NCI-H187 treated with DMSO at 0.1 percent for 48 hours (cell line): Measurements from ENCODE around the gene NPHP1.
"Not testable (repeated sequence)": the region's sequence is repeated elsewhere in the genome, so short reads cannot be mapped to it uniquely, and the experiment has no call there.

Experiments
- DNase-seq: peaks from one replicate; lab custom pipeline; 2025; lab: John Stamatoyannopoulos, UW

The NPHP1 gene

DNA sequence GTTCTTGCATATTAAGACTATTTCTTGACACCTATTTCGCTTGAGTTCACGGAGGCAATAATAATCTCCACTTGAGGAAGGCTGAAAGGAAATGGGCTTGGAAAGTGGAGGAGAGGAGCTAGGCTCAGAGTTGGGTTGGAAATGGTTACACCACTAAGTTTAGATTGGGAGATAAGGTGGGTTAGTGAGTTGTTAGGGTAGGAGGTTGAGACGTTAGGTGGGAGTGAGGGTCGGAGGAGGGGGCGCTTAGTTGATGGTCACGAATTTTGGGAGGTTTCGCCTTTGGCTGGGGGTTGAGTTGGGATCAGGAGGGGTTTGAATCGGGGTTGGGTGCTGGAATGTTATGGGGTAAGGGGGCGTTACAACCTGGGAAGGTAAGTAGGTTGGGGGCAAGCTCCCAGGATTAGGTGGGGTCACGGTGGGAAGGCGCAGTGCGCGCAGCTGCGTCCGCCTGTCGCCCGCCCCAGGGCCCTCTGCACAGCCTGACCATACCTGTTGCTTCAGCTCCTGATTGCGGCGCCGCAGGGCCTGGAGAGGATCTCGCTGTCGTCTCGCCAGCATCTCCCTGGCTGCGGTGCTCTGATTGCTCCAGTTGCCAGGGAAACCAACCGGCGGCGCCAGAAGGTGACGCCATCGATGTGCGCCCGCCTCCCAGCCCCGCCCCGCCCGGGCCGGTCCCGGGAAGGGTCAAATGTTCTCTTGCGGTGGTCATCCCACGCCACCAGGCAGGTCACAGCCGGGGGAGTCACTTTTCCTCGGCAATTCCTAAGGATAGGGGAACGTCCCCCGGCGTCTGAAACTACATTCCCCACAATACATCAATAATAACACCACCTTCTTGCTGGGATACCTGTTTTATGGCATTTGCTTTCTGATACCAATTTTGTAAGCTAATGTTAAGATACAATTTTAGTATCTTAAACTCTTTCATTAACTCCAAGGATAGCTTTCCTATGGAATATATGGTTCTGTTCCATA is at the start of gene NPHP1:
Gene NPHP1 (minus strand): TSS at position 606 of the 978 bp plus-strand sequence. CDS start 45 bp downstream, at position 561.
- no peak for DNase-seq

DNA sequence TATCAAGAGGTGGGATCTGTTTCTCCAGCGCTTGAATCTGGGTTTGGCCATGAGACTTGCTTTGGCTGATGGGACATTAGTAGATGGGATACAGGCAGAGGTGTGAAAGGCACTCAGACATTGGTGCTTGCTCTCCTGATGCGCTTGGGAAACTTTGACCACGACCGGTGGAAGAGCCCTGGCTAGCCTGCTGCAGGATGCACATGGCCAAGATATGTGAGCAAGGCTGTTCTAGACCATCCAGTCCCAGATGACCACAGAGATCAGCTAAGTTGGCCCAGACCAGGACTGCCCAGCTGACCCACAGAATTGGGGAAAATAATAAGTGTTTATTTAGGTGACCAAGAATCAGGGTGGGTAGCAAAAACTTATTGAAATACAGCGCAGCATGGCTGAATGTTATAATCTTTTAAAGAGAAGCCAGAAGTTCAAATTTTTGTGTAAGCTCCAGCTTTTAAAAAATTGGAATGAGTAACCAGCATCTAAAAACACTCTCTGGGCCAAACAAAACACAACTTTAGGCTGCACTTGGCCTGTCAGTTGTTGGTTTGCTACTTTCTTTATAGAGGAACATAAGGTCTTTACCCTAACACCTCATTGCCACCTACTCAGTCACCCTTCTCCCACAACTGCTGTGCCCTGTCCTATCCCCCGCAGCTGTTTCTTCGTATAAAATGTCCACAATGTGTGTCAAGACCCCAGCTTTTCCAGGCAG is 43.4 kb upstream of the NPHP1 start:
- not testable (repeated sequence) for DNase-seq

DNA sequence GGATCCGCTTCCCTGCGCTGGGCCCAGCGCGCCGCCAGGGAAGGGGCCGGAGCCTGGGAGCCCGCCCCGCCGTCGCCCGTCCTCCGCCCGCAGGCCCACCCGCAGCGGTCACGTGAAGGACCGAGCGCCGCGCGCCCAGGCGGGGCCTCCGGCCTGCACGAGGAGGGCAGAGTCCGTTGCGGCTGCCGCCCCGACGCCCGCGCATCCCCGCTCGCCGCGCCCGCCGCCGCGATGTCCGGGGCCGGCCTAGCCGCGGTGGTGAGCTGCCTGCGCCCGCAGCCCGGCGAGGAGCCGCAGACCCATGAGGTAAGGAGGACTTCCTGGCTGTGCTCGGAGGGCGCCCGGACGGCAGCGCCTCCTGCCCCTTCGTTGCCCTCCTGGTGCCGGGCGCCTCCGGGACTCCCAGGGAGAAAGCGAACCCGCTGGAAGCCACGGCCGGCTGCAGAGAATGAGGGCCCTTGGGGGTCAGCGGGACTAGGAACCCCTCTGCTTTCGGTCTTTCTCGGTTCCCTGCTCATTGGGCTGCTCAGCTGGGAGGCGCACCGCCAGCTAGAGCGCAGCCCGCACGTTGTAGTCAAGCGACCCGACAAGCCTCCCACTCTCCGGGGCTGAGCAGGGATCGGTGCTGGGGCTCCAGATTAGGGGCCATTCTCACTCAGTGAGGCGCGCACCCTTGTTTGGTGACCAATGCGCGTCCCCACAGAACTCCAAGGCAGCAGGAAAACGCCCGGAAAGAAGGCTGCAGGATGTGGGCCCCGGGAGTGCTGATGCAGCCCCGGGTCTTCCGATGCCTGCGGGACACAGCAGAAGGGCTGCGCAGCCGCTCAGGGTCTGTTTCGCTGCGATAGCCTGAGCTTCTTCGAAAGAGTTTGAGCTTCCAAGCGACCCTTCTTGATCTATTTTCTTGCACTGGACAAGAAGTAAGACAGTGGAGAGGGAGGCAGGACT is 40.9 kb upstream of the NPHP1 start:
- DNase-seq, result not testable (repeated sequence)

DNA sequence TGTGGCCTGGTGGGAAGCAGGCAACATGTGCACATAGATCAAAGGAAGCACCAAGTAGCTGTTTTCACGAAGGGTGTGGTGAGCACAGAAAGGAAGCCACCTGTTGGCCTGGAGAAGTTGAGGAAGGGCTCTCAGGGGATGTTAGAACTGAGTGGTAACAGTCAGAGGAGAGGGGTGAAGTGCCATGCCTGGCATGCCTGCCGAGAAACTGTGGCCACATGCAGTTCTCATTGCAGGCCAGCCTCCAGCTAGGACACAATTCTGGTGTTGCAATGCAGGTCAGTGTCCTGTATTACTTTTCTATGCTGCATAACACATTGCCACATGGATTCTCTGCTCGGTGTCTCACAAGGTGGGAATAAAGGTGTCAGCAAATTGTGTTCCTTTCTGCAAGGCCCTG is 38.5 kb upstream of the NPHP1 start:
- not testable (repeated sequence) for DNase-seq

DNA sequence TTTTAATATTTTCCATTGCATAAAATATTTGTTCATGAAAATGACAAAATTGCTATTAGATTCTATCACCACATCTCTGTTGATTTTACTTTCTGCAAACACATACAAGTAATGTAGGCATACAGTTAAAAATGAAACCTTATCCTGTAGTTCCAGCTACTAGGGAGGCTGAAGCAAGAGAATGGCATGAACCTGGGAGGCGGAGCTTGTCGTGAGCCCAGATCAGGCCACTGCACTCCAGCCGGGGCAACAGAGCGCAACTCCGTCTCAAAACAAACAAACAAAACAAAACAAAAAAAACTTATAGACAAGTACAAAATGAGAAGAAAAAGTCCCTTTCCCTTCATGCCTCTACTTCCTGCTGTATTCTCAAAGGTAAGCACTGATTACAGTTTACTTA is 29.7 kb upstream of the NPHP1 start:
- DNase-seq, result not testable (repeated sequence)

DNA sequence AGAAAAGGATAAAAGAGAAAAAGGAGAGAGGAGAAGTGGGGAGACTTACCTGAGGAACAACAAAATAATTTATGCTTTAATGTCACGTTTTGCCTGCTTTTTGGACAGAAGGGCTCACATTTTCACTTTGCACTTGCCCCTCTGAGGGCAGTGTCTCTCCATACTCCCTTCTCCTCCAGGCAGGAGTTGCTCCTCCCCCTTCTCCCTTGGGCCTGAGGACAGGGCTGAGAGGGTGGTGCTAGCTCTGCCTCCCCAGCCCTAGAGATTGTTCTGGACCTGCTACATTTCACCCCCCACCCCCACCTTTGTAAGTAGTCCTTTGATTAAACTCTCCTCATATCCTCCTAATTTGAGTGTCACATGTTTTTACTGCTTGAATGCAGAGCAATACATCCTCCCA is 25.1 kb upstream of the NPHP1 start:
- DNase-seq, result not testable (repeated sequence)

DNA sequence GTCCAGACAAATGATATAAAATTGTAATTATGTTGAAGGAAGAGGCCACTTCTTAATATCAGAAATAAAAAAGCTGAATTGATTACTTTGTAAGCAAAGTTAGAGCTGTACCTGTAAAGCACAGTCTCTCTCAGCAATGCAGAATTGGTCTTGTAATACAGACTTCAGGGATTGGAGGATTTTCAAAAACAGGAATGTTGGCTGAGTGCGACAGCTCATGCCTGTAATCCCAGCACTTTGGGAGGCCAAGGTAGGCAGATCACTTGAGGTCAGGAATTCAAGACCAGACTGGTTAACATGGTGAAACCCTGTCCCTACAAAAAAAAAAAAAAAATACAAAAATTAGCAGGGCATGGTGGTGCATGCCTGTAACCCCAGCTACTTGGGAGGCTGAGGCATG is 17.8 kb upstream of the NPHP1 start:
- DNase-seq, result not testable (repeated sequence)

DNA sequence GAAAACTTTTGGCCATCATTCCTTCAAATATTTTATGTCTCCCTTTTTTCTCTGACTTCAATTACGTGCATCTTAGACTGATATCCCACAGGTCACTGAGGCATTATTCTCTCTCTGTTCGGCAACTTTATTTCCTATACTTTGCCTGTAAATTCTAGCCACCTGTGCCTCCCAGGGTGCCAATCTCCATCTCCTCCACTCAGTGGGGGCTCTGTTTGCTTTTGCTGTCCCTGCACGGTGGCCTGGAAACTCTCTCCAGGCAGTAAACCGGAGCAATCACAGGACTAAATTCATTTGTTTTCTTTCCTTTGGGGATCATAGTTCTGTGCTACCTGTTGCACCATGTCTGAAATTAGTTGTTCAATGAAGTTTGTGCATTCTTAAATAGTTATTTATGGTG is 17.1 kb upstream of the NPHP1 start:
- no peak for DNase-seq

DNA sequence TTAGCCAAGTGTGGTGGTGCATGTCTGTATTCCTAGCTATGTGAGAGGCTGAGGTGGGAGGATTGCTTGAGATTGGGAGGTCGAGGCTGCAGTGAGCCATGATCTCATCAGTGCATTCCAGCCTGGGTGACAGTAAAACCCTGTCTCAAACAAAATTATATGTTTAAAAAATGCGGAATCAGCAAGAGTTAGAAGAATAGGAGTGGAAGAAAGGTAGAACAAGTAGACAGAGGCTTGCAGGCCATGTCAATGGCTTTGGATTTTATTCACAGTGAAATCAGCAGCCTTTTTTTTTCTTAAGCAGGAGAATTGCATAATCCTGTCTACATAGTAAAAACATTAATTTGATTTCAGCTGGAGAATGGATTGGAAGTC is 15.4 kb upstream of the NPHP1 start:
- no peak for DNase-seq

DNA sequence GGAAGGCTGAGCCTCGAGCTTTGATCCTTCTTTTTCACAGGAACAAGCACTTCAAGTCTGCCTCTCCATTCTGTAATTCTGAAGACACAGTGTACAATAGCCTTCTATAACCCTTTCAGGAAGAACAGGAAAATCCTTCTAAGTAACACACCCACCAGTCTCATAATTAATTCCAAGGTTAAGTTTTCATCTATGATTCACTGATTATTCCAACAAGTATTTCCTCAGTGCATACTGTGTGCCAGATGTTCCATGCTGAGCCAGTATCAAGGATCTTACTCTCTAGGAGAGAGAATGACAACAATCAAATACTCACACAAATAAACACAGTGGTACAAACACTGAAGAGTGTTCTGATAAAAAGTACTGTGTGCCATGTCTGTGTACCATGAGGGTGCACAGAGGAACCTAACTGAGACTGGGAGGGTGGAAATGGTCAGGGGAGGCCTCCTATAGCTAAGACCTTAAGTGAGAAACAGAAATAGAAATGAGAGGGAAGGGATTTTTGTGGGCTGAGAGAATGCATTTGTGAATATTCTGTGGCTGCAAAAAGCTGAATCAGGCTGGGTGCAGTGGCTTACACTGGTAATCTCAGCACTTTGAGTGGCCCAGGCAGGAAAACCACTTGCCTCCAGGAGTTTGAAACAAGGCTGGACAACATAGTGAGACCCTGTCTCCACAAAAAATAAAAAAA is 14.8 kb upstream of the NPHP1 start:
- no peak for DNase-seq

DNA sequence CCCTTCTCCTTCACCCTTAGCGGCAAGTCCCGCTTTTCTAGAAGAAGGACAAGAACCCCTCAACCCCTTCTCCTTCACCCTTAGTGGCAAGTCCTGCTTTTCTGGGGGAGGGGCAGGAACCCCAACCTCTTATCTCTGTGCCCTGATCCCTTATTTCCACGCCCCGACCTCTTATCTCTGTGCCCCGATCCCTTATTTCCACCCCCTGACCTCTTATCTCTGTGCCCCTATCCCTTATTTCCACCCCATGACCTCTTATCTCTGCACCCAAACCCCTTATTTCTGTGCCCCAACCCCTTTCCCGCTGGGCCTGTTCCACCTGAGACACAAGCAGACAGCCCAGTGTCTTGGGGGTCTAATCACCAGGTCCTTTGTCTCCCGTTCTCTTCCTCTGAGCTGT is 14.1 kb upstream of the NPHP1 start:
- DNase-seq, result not testable (repeated sequence)

DNA sequence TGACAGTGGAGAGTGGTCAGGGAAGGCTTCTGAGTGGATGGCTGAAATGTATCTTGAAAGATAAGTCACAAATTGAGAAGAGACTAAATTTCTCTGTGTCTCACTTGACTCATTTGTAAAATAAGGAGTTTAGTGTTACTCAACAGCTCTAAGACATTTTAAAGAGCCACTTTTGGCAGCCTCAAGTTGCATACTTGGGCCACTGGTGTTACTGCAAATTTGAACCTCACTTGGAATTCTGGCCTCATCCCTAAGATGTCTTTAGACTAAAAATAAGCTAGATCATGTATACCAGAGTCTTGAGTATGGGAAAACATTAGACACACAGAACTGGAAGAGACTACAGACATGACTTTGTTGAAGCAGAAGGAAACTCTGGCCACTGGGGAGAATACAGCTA is 12.0 kb upstream of the NPHP1 start:
- no peak for DNase-seq

DNA sequence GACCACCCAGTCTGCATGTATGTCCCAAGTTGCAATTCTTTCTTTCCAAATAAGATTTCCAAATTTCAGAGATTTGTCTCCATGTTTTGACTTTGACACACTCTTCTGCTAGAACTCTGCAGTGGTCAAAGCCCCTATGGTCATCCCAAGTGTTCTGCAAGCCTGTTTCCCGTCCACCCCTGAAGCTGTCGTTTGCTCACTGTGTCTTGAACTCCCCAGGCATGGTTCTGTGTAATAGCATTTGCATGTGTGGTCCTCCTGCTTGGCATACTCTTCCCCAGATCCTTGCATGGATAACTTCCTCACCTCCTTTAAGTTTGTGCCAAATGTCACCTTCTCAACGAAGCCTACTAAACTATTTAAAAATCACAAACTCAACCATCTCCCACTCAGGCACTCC is 11.4 kb upstream of the NPHP1 start:
- no peak for DNase-seq

DNA sequence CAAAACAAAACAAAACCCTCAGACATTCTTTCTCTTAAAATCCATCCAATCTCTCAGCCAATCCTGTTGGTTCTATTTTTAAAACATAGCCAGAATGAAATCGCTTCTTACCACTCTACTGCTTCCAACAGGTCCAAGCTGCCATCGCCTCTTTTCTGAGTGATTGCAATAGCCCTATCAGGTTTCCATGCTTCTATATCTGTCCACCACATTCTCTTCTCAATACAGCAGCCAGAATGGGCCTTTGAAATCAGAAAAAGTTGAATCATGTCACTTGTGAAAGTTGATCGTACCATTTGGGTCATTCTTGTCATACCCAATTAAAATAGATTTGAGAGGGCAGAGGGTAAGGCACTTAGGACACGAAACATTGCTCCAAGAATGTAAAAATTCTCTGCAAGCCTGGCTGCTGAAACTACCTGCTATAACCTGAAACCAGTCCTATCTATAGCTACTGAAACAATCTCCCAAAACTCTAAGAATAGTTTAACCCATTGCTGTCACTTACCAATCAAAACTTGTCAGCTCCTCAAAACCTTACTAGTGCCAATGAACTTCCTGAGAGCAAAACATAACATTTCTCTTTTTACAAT is 10.8 kb upstream of the NPHP1 start:
- DNase-seq, result no peak

DNA sequence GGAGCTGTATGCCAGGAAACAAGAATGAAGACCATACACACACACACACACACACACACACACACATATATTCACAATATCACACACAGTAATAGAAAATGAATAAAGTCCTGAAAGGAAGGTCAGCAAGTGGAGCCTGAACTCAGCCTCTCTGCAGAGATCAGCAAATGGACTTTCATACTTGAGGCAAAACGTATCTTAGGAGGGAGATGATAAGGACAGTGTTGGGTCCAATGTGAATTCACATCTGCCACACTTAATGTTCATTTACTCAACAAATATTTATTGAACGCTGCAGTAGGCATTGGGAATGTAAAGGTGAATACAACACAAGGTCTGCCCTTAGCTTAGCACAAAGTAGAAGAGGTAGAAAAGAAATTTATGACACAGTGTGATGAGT is 10.3 kb upstream of the NPHP1 start:
- DNase-seq, result no peak

DNA sequence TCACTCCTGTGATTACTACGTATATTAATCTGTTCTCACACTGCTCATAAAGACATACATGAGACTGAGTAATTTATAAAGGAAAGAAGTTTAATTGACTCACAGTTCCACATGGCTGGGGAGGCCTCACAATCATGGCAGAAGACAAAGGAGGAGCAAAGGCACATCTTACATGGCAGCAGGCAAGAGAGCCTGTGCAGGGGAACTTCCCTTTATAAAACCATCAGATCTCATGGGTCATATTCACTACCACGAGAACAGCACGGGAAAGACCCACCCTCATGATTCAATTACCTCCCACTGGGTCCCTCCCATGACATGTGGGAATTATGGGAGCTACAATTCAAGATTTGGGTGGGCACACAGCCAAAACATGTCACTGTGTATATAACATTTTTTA is 8.7 kb upstream of the NPHP1 start:
- DNase-seq, result not testable (repeated sequence)

DNA sequence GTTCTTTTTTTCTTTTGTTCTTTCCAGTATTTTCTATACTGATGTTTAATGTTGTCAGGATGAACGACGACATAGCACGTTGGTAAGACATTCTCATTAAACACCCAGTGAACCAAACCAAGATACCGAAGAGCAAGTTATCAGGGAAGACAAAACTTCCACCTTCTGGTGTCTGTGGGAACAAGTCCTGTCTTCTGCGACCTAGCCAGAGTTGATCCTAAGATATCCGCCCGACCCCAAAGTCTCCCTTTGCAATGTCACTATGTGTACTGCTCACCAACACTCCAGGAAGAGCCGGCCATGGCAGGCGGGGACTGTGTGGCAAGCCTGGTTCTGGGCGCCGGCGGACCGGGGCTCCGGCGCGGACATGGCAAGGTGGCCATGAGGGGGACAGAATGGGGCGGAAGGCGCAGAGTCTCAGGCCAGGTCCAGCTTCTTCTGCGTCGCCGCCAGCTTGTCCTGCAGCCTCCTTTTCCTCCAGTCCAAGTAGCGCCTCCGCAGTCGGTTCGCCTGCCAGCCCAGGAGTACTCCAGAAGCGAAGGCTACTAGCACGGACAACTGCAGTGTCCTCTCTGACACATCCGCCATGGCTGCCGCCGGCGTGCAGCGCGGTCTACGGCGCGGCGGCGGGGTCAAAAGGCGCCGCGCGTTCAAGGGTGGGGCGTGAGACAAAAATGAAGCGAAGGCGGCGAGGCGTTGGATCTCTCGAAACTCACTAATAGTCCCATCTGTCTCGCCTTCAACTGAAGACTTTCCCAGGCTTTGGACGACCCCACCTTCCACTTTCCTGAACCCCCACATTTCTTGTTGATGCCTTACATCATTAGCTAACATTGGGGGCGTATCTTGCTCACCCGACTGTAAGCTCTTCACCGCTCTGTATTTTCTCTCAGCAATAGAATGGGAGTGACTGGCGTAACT is 7.4 kb upstream of the NPHP1 start, which contains the start of gene MTLN:
Gene MTLN (minus strand): TSS at position 610 of the 921 bp plus-strand sequence. CDS start 22 bp downstream, at position 588.
- DNase-seq, result no peak

DNA sequence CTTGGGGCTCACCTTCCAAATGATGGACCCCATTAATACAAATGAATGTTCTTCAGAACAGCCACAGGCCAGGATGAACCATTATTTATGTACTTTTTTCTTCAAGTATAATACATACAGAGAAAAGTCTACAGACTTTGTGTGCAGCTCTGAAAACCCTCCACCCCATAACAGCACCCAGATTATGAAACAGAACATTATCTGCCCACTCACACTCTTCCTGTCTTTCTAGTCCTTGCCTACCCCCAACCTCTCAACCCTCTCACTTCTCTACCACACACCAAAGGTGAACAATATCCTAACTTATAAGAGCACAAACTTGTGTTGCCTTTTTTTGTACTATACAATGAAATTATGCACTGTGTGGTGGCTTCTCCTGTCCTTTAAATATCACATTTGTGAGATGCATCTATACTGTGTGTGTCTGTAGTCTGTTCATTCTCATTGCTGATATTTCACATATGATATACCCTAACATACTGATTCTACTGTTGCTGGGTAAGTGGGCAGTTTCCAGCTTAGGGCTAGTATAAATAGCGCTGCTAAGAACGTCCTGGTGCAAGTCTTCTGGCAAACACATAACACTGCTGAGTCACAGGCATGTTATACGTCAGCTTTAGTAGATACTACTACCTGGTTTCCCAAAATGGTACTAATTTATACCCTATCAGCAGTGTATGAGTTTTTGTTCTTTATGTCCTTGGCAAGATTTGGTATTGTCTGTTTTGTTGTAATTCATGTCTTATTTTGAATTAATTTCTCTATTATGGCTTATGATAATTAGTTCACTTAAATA is 1.0 kb upstream of the NPHP1 start:
- DNase-seq, result no peak

DNA sequence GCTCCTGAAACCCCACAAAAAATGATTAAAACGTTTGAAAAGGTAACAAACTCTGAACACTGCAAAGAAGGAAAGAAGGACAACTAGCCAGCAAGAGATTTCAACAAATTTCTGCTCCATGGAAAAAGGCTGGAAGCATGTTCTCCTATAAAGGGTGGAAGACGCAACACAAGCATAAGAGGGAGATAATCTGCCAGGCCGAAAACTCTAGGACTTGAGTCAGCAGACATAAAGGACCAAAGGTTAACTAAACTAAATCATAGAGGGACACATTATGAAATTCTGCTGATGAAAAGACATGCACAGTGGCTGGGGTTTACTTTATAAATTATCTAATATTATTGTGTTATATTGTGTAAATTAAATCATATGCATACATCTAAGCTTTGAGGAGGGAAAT is 6.8 kb downstream of the NPHP1 start:
- no peak for DNase-seq
